ENCODE results near the gene CAV1.

DNA sequence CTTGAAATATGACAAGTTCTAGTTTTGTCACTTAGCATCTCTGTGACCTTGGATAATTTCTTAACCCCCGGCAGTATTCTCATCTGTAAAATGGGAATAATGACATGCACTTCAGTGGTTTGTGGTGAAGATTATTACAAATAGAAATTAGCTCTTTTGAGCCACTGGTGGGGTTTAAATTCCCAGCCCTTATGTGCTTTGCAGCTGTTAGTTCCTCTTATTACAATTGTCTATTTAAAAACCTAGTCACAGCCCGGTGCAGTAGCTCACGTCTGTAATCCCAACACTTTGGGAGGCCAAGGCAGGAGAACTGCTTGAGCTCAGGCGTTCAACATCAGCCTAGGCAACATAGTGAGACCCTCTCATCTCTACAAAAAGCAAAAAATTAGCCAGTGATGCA lies 30.1 kb downstream of the CAV1 start:
- TF ChIP-seq, protein P1, sequence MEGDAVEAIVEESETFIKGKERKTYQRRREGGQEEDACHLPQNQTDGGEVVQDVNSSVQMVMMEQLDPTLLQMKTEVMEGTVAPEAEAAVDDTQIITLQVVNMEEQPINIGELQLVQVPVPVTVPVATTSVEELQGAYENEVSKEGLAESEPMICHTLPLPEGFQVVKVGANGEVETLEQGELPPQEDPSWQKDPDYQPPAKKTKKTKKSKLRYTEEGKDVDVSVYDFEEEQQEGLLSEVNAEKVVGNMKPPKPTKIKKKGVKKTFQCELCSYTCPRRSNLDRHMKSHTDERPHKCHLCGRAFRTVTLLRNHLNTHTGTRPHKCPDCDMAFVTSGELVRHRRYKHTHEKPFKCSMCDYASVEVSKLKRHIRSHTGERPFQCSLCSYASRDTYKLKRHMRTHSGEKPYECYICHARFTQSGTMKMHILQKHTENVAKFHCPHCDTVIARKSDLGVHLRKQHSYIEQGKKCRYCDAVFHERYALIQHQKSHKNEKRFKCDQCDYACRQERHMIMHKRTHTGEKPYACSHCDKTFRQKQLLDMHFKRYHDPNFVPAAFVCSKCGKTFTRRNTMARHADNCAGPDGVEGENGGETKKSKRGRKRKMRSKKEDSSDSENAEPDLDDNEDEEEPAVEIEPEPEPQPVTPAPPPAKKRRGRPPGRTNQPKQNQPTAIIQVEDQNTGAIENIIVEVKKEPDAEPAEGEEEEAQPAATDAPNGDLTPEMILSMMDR (optimal IDR thresholded peaks at IDR 0.05 in 1 of 3, IDR thresholded peaks at IDR 0.05 in 1 of 3, conservative IDR thresholded peaks at IDR 0.05 in 1 of 3; ENCODE audit: extremely low read depth in 1 of 3, insufficient read depth in 2 of 3, low read length in 3 of 3): no peak
- no peak for TF ChIP-seq EZH2 (IDR thresholded peaks at IDR 0.05; ENCODE audit: low read length)
